Measurements from ENCODE around the gene HJV.
"Not testable (repeated sequence)": the region's sequence is repeated elsewhere in the genome, so short reads cannot be mapped to it uniquely, and the experiment has no call there.

The HJV gene

GRCh38 chr1:146021622-146022402 is at the start of gene HJV:
TSS of gene HJV (minus strand) at chr1:146021735. CDS start at chr1:146020231, 1,504 bp downstream.
- DNase-seq, result no peak

DNA sequence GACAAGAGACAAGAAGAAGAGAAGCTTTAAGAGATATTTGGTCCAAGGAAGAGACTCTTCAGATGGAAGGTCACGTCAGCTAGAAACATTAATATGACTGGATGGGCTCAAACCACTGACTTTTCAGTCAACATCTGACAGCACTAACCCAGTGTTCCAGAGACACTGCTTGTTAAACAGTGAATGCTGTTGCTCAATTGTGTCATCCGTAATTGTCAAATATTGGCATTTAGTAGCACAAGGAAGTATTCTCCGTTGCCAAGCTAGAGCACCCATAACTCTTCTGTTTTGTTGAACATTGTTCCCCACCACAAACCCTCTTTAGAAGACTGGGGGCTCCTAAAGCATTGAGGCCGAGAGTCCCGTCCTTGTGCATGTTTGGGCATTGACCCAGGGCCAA is 37.6 kb upstream of the HJV start:
- not testable (repeated sequence) for DNase-seq

GRCh38 chr1:146051852-146052676 is 30.5 kb upstream of the HJV start:
- DNase-seq, result peak; percentile 98

GRCh38 chr1:146051452-146051851 is 29.9 kb upstream of the HJV start:
- DNase-seq, result no peak

DNA sequence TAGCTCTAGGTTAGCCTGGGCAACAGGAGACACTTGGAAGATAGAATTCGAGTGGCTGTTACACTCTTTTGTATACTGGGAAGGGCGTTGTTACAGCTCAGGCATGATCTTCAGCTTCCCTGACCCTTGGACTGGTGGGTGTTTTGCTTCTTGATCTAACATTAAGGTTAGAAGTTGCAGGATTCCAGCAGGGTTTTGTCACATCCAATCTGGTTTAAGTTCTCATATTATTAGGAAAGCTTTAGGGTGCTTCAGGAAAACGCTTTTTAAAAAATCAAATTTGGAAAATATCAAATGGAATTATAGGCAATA is 29.1 kb upstream of the HJV start:
- DNase-seq, result not testable (repeated sequence)

- not testable (repeated sequence) for DNase-seq
These were observed 28.5 kb upstream of the HJV start for GRCh38 chr1:146049866-146050651.

- DNase-seq, result no peak
These were observed 27.9 kb upstream of the HJV start for GRCh38 chr1:146049436-146049835.

DNA sequence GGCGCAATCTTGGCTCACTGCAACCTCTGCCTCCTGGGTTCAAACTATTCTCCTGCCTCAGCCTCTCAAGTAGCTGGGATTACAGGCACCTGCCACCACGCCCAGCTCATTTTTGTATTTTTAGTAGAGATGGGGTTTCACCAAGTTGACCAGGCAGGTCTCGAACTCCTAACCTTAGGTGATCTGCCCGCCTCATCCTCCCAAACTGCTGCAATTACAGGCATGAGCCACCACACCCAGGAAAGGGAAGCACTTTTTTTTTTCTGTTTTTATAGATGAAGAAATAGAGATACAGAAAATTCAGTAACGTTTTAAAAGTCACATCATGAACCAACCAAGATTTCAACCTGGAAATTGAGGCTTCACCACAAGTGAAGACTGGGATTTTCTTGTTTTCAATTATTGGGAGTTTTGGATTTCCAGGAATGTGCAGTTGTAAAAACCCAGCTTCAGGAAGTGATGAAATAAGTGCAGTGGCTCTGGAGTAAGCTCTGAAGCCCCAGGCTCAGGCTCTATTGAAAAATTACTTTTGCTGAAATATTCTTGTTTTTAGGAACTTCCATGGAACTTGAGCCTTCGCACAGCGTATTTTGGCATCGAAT is 27.1 kb upstream of the HJV start:
- peak; percentile 77 for DNase-seq

- DNase-seq, result no peak
These were observed 25.1 kb upstream of the HJV start for GRCh38 chr1:146046664-146047063.

GRCh38 chr1:146039844-146040194 is 18.3 kb upstream of the HJV start:
- no peak for DNase-seq

DNA sequence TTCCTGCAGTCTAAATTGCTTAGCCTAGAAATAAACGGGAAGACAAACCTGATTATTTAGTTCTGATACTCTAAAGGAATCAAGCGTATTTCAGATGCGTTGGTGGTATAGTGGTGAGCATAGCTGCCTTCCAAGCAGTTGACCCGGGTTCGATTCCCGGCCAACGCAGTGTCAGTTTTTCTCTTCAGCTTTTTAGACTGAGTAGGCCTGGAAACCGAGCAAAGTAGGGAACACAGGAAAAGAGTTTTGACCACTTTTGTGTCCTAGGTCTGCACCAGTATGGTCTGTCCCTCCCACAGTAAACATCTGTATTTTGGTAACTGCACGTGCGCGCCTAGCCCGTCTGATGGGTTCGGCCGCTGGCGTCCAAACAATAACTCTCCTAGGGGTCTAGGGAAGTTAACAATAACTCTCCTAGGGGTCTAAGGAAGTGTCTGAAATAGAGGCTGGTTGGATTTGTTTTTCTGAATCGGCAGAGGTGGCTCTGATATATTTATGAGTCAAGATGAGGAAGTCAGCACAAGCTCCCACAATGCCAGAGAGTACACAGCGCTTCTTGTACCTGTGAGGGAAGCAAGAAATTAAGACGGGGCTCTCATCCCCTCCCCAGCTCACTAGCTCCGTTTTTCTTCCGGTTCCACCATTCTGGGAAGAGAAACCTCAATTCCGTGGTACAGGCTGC is 15.6 kb upstream of the HJV start:
- peak; percentile 92 for DNase-seq

GRCh38 chr1:146036241-146036964 is 14.9 kb upstream of the HJV start:
- no peak for DNase-seq

- DNase-seq, result peak; percentile 37
These were observed 13.5 kb upstream of the HJV start for GRCh38 chr1:146035048-146035423.

GRCh38 chr1:146032631-146033219 is 11.2 kb upstream of the HJV start:
- DNase-seq, result peak; percentile 62

- DNase-seq, result no peak
These were observed 9.9 kb upstream of the HJV start for GRCh38 chr1:146031476-146031875.

DNA sequence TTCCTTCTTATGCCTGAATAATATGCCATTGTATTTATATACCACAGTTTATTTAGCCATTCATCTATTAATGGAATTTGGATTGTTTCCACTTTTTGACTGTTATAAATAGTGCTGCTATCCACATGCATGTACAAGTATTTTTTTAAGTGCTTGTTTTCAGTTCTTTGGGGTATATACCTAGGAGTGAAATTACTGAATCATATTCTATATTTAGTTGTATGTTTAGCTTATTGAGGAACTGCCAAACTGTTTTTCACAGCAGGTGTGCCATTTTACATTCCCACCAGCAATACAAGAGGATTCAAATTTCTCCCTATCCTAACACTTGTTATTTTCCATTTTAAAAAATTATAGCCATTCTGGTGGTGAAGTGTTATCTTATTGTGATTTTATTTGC is 7.6 kb upstream of the HJV start:
- DNase-seq, result no peak

- not testable (repeated sequence) for DNase-seq
These were observed 5.1 kb upstream of the HJV start for GRCh38 chr1:146026650-146027049.

- DNase-seq, result not testable (repeated sequence)
These were observed 4.4 kb upstream of the HJV start for GRCh38 chr1:146025787-146026495.

- no peak for DNase-seq
These were observed 1.0 kb upstream of the HJV start for GRCh38 chr1:146022403-146023127.

DNA sequence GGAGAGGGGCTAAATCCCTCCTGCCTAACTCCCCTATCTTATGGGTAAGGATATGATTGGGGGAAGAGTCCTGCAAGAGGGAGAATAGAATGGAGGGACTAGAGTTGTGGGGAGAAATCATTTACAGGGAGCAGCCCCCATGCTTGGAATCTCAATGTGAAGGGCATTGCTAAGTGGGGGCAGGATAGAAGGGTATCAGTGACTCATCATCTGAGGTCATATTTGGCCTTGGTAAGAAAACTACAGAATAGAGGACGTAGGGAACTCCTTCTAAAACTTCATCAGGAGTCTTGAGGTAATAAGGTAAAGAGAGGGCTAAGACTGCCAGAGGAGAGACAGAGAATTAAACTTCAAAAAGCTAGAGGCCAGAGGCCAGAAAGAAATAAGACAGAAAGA is 487 bp downstream of the HJV start:
- DNase-seq, result no peak
